GM23338 (cell line): ENCODE results near the gene CACNA1C. TPM values are rescaled to one million over a fixed set of nuclear protein-coding genes. Genes with fewer than 3 reads are reported as not detected.

ENCODE experiments used
- ATAC-seq: fragments of 200-7000 bp; cut with Tn5 transposase; 3 replicates; pipeline ENCODE4 v1.9.1; 2020
- DNase-seq: peaks from one replicate; pipeline ENCODE4 v3.0.0-alpha.2; 2015; ENCODE audit warnings: low spot score
- H2AFZ ChIP-seq: fragments of 200-600 bp; sonication (generic); 2 replicates; pipeline ENCODE4 v1.8.0; 2016; ENCODE audit warnings: antibody characterized with exemption, mild to moderate bottlenecking, moderate library complexity
- H3F3A ChIP-seq: fragments of 200-600 bp; sonication (generic); replicated peaks from 2 replicates; pipeline ENCODE4 v1.8.0; 2017; ENCODE audit warnings: antibody characterized with exemption, mixed run types, low read depth
- H3K27ac ChIP-seq: fragments of 200-600 bp; sonication (generic); 2 replicates; pipeline ENCODE4 v1.6.1; 2016; ENCODE audit warnings: low read depth
- H3K27me3 ChIP-seq: fragments of 200-600 bp; sonication (generic); 2 replicates; pipeline ENCODE4 v1.8.0; 2016; ENCODE audit warnings: mild to moderate bottlenecking, mixed run types, moderate library complexity; ENCODE audit not compliant: insufficient read depth
- H3K36me3 ChIP-seq: fragments of 200-600 bp; sonication (generic); 2 replicates; pipeline ENCODE4 v1.8.0; 2016; ENCODE audit warnings: mild to moderate bottlenecking; ENCODE audit not compliant: insufficient read depth
- H3K4me1 ChIP-seq: fragments of 200-600 bp; sonication (generic); 2 replicates; pipeline ENCODE4 v1.8.0; 2016; ENCODE audit warnings: mild to moderate bottlenecking, moderate library complexity; ENCODE audit not compliant: insufficient read depth
- H3K4me2 ChIP-seq: fragments of 200-600 bp; sonication (generic); 2 replicates; pipeline ENCODE4 v1.7.1; 2017; ENCODE audit warnings: mixed run types
- H3K4me3 ChIP-seq: fragments of 200-600 bp; sonication (generic); 2 replicates; pipeline ENCODE4 v1.6.1; 2016; ENCODE audit warnings: mixed run types
- H3K79me2 ChIP-seq: fragments of 200-600 bp; sonication (generic); replicated peaks from 2 replicates; pipeline ENCODE4 v1.8.0; 2017; ENCODE audit warnings: mild to moderate bottlenecking; ENCODE audit not compliant: insufficient read depth
- H3K9me2 ChIP-seq: fragments of 200-600 bp; sonication (generic); 2 replicates; pipeline ENCODE4 v1.8.0; 2017; ENCODE audit not compliant: insufficient read depth
- H4K20me1 ChIP-seq: fragments of 200-600 bp; sonication (generic); replicated peaks from 2 replicates; pipeline ENCODE4 v1.8.0; 2017; ENCODE audit warnings: mild to moderate bottlenecking; ENCODE audit not compliant: insufficient read depth
- H3K27ac Mint-ChIP-seq: 2 replicates; pipeline ENCODE4 v1.8.0; 2020; ENCODE audit warnings: inconsistent platforms, mild to moderate bottlenecking, moderate library complexity, mixed read lengths
- H3K27me3 Mint-ChIP-seq: 3 replicates; pipeline ENCODE4 v1.8.0; 2022; ENCODE audit warnings: low read depth, mild to moderate bottlenecking, moderate library complexity, mixed read lengths, inconsistent platforms; ENCODE audit not compliant: insufficient read depth, poor library complexity
- H3K36me3 Mint-ChIP-seq: 3 replicates; pipeline ENCODE4 v1.8.0; 2021; ENCODE audit warnings: low read depth, mild to moderate bottlenecking, inconsistent platforms, moderate library complexity, mixed read lengths
- H3K4me1 Mint-ChIP-seq: 3 replicates; pipeline ENCODE4 v1.8.0; 2020; ENCODE audit warnings: mild to moderate bottlenecking, inconsistent platforms, mixed read lengths
- H3K4me3 Mint-ChIP-seq: 3 replicates; pipeline ENCODE4 v1.8.0; 2021; ENCODE audit warnings: moderate library complexity, mild to moderate bottlenecking, inconsistent platforms, mixed read lengths
- H3K9me3 Mint-ChIP-seq: 3 replicates; pipeline ENCODE4 v1.8.0; 2020; ENCODE audit warnings: moderate library complexity, mild to moderate bottlenecking, inconsistent platforms, mixed read lengths
- CREB1 ChIP-seq: fragments of 250-450 bp; sonication (Bioruptor Pico); IDR thresholded peaks from 2 replicates; pipeline ENCODE4 v1.5.0; 2020; ENCODE audit warnings: low read depth, mild to moderate bottlenecking, moderate library complexity
- ETS1 ChIP-seq: IDR thresholded peaks from 2 replicates; pipeline ENCODE4 v1.6.1; 2016; ENCODE audit warnings: antibody characterized with exemption
- EZH2 ChIP-seq: fragments of 200-600 bp; sonication (generic); IDR thresholded peaks from one replicate; pipeline ENCODE4 v1.8.0; 2017; ENCODE audit warnings: antibody characterized with exemption, mild to moderate bottlenecking, low read depth; ENCODE audit not compliant: unreplicated experiment
- EZH2phosphoT487 ChIP-seq: fragments of 200-600 bp; sonication (generic); IDR thresholded peaks from one replicate; pipeline ENCODE4 v1.8.1; 2018; ENCODE audit warnings: antibody characterized with exemption; ENCODE audit not compliant: unreplicated experiment
- JUNB ChIP-seq: IDR thresholded peaks from one replicate; pipeline ENCODE4 v1.6.1; 2016; ENCODE audit warnings: antibody characterized with exemption; ENCODE audit not compliant: unreplicated experiment
- NANOG ChIP-seq: IDR thresholded peaks from 2 replicates; pipeline ENCODE4 v1.6.1; 2016; ENCODE audit warnings: antibody characterized with exemption, borderline replicate concordance
- POLR2AphosphoS5 ChIP-seq: IDR thresholded peaks from 2 replicates; pipeline ENCODE4 v1.6.1; 2016; ENCODE audit warnings: antibody characterized with exemption, low read depth
- STAT1 ChIP-seq: IDR thresholded peaks from one replicate; pipeline ENCODE4 v1.6.1; 2016; ENCODE audit warnings: antibody characterized with exemption; ENCODE audit not compliant: unreplicated experiment
- ZNF114 ChIP-seq: fragments of 250-450 bp; sonication (Bioruptor Pico); IDR thresholded peaks from 2 replicates; pipeline ENCODE4 v1.5.0; 2020; ENCODE audit warnings: mild to moderate bottlenecking, moderate library complexity
- ZNF331 ChIP-seq: fragments of 250-450 bp; sonication (Bioruptor Pico); IDR thresholded peaks from 2 replicates; pipeline ENCODE4 v1.5.0; 2020; ENCODE audit warnings: low read depth, mild to moderate bottlenecking, moderate library complexity
- ZNF462 ChIP-seq: fragments of 250-450 bp; sonication (Bioruptor Pico); IDR thresholded peaks from 2 replicates; pipeline ENCODE4 v1.5.0; 2020; ENCODE audit warnings: mild to moderate bottlenecking, moderate library complexity
- polyA plus RNA-seq: library from polyadenylated mRNA; unstranded; fragments of >200 nt; fragmentation: Nextera tagmentation; extraction: Ambion mirVana; gene quantifications from 2 replicates; pipeline ENCODE4 v1.2.1, GENCODE V29; 2016
- total RNA-seq: library from RNA; depleted of rRNA; stranded (reverse); fragments of >200 nt; shearing (Covaris generic); gene quantifications from 2 replicates; pipeline ENCODE4 v1.2.3, GENCODE V29; 2014
- TF ChIP-seq, protein P1 (sequence below): IDR thresholded peaks from one replicate; pipeline ENCODE4 v1.6.1; 2018; ENCODE audit warnings: antibody characterized with exemption; ENCODE audit not compliant: unreplicated experiment
- TF ChIP-seq, protein P2 (sequence below), 2 experiments: fragments of 200-600 bp in 1 of 2; sonication (generic) in 1 of 2; conservative IDR thresholded peaks; 2 replicates each; pipeline versions ENCODE4 v1.5.1 to v1.6.1; 2016 to 2017; ENCODE audit warnings: antibody characterized with exemption in 2 of 2, low read depth in 2 of 2, mild to moderate bottlenecking in 2 of 2, moderate library complexity in 1 of 2

The CACNA1C gene
- total and polyA plus RNA-seq, 2 experiments from 2014 or later: 0.78 to 2.1 TPM

DNA sequence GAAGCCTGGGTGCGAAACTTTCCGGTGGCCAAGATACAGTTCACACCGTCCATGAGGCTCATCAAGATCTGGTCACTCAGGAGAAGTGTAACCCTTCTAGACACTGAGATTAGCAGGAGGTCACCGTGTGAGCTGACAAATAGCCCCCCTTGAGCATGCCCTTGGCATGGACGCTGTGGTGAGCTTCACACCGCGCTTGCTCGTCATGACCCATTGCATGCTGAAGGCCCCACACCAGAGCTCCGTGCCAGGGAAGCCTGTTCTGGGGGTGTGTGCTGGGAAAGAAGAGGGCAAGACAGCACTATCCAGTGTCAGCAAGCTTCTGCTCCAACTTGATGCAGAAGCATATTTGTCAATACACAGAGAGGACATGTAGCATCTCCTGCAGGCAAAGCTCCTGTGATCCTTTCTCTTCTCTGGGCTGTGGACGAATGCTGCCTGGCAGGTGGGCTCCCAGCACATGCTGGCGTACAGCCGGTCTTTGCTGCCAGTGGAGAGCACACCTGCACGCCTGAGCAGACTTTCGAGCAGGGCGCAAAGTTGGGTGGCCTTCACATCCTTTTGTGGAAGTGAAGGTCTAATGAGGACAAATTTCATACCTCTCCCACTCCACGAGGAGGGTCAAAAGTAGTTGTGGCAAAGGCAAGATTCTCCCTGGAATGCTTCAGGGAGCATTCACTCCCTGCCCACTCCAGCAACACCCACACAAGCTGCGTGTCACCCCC is 615.1 kb downstream of the CACNA1C start:
- H3K4me3 ChIP-seq: no peak overlapping the region
- no peaks in the 10 kb centered on the region for H3K9me3 Mint-ChIP-seq
- H3K36me3 Mint-ChIP-seq: no peaks in the 10 kb centered on the region
- no peaks in the 10 kb centered on the region for H3K79me2 ChIP-seq
- ATAC-seq (no peak), DNase-seq (no peak)
- H3K4me3 Mint-ChIP-seq: no peak overlapping the region
- H3K27ac ChIP-seq: no peak overlapping the region
- no peaks in the 10 kb centered on the region for H3K4me1 ChIP-seq
- H3K9me2 ChIP-seq: no peaks in the 10 kb centered on the region
- H4K20me1 ChIP-seq: no peaks in the 10 kb centered on the region
- H3F3A ChIP-seq: no peaks in the 10 kb centered on the region
- TF ChIP-seq NANOG: no peak
- no peak for TF ChIP-seq EZH2phosphoT487
- TF ChIP-seq JUNB: no peak
- TF ChIP-seq POLR2AphosphoS5: no peak
- TF ChIP-seq ZNF331: no peak
- TF ChIP-seq, protein P1, sequence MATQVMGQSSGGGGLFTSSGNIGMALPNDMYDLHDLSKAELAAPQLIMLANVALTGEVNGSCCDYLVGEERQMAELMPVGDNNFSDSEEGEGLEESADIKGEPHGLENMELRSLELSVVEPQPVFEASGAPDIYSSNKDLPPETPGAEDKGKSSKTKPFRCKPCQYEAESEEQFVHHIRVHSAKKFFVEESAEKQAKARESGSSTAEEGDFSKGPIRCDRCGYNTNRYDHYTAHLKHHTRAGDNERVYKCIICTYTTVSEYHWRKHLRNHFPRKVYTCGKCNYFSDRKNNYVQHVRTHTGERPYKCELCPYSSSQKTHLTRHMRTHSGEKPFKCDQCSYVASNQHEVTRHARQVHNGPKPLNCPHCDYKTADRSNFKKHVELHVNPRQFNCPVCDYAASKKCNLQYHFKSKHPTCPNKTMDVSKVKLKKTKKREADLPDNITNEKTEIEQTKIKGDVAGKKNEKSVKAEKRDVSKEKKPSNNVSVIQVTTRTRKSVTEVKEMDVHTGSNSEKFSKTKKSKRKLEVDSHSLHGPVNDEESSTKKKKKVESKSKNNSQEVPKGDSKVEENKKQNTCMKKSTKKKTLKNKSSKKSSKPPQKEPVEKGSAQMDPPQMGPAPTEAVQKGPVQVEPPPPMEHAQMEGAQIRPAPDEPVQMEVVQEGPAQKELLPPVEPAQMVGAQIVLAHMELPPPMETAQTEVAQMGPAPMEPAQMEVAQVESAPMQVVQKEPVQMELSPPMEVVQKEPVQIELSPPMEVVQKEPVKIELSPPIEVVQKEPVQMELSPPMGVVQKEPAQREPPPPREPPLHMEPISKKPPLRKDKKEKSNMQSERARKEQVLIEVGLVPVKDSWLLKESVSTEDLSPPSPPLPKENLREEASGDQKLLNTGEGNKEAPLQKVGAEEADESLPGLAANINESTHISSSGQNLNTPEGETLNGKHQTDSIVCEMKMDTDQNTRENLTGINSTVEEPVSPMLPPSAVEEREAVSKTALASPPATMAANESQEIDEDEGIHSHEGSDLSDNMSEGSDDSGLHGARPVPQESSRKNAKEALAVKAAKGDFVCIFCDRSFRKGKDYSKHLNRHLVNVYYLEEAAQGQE: no peak
- TF ChIP-seq, protein P2, sequence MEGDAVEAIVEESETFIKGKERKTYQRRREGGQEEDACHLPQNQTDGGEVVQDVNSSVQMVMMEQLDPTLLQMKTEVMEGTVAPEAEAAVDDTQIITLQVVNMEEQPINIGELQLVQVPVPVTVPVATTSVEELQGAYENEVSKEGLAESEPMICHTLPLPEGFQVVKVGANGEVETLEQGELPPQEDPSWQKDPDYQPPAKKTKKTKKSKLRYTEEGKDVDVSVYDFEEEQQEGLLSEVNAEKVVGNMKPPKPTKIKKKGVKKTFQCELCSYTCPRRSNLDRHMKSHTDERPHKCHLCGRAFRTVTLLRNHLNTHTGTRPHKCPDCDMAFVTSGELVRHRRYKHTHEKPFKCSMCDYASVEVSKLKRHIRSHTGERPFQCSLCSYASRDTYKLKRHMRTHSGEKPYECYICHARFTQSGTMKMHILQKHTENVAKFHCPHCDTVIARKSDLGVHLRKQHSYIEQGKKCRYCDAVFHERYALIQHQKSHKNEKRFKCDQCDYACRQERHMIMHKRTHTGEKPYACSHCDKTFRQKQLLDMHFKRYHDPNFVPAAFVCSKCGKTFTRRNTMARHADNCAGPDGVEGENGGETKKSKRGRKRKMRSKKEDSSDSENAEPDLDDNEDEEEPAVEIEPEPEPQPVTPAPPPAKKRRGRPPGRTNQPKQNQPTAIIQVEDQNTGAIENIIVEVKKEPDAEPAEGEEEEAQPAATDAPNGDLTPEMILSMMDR (conservative IDR thresholded peaks at IDR 0.05; ENCODE audit: low read depth in 2 of 2): no peak
- no peak for TF ChIP-seq EZH2
- TF ChIP-seq ZNF114 (CRISPR knock-in tag): no peak
- no peak for TF ChIP-seq STAT1
- TF ChIP-seq CREB1 (CRISPR knock-in tag): no peak
- TF ChIP-seq ZNF462: no peak
- TF ChIP-seq ETS1: no peak
- H3K27me3 Mint-ChIP-seq: peaks cover 4% of the 10 kb centered on the region
- H3K36me3 ChIP-seq: no peaks in the 10 kb centered on the region
- no peak overlapping the region for H2AFZ ChIP-seq
- H3K27ac Mint-ChIP-seq: no peak overlapping the region
- no peaks in the 10 kb centered on the region for H3K4me1 Mint-ChIP-seq
- H3K4me2 ChIP-seq: no peak overlapping the region
- no peaks in the 10 kb centered on the region for H3K27me3 ChIP-seq
